NCI-H82 treated with DMSO at 0.1 percent for 48 hours (cell line): ENCODE data around the gene CTNND1.
"Not testable (repeated sequence)": the region's sequence is repeated elsewhere in the genome, so short reads cannot be mapped to it uniquely, and the experiment has no call there.

Experiments
- DNase-seq: peaks from one replicate; lab custom pipeline; 2025; ENCODE audit not compliant: unreplicated experiment; lab: John Stamatoyannopoulos, UW

The CTNND1 gene, protein sequence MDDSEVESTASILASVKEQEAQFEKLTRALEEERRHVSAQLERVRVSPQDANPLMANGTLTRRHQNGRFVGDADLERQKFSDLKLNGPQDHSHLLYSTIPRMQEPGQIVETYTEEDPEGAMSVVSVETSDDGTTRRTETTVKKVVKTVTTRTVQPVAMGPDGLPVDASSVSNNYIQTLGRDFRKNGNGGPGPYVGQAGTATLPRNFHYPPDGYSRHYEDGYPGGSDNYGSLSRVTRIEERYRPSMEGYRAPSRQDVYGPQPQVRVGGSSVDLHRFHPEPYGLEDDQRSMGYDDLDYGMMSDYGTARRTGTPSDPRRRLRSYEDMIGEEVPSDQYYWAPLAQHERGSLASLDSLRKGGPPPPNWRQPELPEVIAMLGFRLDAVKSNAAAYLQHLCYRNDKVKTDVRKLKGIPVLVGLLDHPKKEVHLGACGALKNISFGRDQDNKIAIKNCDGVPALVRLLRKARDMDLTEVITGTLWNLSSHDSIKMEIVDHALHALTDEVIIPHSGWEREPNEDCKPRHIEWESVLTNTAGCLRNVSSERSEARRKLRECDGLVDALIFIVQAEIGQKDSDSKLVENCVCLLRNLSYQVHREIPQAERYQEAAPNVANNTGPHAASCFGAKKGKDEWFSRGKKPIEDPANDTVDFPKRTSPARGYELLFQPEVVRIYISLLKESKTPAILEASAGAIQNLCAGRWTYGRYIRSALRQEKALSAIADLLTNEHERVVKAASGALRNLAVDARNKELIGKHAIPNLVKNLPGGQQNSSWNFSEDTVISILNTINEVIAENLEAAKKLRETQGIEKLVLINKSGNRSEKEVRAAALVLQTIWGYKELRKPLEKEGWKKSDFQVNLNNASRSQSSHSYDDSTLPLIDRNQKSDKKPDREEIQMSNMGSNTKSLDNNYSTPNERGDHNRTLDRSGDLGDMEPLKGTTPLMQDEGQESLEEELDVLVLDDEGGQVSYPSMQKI

DNA sequence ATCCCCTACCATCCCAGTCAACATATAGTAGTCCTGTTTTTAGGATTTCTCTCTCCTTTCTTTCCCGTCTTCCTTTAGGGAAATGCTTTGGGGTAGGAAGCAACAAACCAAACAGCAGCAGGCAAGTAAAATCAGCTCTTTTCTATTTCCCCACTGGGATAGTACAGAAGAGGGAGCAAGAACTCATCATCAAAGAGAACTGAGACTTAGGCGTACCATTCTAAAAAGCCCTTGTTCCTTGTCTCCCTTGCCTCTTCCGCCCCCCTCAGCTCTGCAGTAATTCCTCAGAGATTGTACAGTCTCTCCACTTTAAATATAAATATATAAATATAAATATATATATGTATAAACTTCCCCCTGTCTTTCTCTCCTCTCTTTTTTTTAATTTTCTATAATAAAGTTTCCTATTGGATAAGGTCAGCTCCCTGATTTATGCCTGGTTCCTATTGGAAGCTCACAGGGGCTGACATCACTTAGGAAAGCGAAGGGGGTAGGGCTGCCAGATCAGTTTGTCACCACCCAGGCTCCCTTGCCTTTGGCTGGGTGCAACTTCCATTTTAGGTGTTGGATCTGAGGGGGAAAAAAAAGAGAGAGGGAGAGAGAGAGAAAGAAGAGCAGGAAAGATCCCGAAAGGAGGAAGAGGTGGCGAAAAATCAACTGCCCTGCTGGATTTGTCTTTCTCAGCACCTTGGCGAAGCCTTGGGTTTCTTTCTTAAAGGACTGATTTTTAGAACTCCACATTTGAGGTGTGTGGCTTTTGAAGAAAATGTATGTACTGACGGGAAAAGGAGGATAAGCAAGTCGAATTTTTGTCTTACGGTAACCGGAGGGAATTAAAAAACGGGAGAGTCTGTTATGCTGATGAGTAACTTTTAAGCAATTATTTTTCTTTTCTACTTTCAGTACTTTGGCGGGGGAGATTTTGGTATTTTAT lies at the start of gene CTNND1:
Gene CTNND1, plus strand, starts transcription at position 502 of the 934 bp plus-strand sequence. CDS start 29,677 bp downstream, outside the sequence.
- peak; percentile 89 for DNase-seq

DNA sequence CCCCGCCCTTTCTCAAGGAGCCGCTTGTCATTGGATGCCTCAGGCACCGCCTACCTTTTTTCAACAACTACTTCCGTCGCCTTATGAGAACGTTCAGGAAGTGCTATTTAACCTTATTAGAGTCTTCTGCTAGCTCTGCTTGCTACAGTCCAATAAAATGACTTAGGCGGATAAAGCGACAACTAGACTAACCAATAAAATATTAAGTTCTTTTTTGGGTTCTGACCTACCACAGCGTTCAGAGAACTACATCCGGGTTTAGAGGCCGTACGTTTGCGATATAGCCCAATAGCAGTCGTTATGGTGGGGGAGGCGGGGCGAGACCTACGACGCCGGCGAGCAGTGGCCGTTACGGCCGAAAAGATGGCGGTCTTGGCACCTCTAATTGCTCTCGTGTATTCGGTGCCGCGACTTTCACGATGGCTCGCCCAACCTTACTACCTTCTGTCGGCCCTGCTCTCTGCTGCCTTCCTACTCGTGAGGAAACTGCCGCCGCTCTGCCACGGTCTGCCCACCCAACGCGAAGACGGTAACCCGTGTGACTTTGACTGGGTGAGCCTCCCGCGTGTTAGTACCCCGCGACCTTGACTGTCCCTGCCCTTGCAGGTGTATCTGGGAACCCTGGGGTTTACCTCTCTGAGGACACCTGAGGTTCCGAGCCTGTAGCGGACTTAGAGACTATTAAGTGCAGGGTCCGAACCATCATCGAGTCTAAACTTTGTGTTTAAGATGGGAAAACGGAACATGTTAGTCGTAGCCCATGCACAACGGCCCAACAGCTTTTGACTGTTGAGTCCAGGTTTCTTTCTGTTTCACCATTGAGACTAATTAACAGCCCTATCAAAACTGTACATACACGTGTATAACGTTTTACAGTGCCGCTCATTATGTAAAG lies 49.1 kb upstream of the CTNND1 start, which contains the start of gene TMX2:
Gene TMX2, plus strand, starts transcription at position 338 of the 895 bp plus-strand sequence. Its CDS starts 26 bp downstream, at position 364.
- peak; percentile 99 for DNase-seq

DNA sequence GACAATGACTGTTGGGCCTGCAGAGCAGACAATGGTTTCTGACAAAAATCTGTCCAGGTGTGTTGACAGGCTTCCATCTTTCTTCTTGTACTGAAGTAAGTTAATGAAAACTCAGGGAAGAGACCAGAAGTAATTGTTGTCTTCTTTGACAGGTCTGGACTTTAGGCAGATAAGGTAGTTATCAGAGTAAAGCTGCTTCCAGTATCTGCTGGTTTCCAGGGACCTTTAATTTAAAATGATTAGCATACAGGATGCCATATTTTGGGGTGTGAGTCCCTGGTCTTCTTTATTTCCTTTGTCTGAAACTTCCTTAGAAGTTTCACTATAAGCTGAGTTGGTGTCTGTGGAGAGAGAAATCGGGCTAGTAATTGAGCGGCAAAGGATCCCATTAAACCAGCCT lies 47.8 kb upstream of the CTNND1 start:
- DNase-seq = no peak

DNA sequence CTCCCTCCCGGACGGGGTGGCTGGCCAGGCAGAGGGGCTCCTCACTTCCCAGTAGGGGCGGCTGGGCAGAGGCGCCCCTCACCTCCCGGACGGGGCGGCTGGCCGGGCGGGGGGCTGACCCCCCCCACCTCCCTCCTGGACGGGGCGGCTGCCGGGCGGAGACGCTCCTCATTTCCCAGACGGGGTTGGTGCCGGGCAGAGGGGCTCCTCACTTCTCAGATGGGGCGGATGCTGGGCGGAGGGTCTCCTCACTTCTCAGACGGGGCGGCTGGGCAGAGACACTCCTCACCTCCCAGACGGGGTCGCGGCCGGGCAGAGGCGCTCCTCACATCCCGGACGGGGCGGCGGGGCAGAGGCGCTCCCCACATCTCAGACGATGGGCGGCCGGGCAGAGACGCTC lies 44.9 kb upstream of the CTNND1 start:
- DNase-seq = not testable (repeated sequence)

DNA sequence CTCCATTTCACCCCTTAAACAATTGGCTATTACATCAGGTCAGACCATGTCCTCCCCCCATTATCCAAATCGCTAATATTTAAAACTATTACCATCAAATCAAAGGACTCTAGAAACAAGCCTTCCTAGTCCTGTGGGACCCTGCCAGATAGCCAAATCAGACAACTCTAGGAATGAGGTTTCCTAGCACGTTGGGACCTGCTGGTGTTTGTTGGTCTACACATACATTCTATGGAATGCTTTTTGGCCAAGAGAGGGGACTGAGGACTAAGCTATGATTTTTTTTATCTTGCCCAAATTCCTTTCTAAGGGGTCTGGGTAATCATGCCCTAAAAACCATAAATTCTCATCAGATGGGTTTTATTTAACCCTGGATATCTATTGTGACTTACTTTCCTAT lies 34.4 kb upstream of the CTNND1 start:
- DNase-seq = no peak

DNA sequence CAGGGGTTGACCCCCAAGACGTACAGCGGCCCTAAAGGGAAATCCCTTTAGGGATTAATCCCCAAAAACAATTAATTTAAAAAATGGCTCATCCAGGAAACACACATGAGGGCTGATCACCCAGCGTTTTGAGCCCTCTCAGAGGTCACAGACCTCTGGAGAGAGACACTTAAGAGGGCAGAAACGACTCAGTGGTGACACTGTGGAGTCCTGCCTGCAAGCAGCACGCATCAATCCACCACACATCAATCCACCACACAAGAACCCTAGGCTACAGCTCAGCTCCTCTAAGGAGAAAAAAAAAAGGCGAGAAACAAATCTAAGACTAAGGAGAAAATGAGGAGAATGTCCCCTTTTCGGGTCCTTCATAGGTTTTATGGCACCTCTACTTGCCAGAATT lies 32.8 kb upstream of the CTNND1 start:
- no peak for DNase-seq

DNA sequence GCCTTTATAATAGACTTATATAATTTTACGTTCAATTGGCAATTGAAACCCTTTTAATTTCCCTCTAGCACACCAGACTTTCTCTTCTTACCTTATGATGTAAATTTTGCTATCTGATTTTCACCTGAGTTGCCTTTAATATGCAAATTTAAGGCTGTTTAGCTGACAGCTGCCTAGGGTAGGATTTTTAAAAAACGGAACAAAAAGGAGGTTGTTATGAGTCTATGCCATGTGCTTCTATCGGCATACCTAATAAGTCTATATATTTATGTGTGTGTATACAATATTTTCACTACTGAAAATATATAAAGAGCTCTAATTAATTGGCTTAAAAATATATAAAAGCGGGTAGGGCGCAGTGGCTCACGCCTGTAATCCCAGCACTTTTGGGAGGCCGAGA lies 32.1 kb upstream of the CTNND1 start:
- no peak for DNase-seq

DNA sequence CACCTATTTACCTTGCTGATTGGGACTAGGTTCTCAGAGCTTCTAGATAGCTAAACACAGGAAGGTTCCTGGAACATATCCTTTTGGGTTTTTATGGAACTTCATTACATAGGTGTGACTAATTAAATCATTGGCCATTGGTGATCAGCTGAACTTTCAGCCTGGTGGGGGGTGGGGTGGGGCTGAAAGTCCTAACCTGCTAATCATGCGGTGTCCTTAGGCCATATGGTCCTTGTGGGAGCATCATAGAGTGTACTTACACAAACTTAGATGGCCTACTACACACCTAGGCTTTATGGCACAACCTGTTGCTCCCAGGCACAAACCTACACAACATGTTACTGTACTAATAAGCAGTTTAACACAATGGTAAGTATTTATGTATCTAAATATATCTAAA lies 28.9 kb upstream of the CTNND1 start:
- DNase-seq = no peak

DNA sequence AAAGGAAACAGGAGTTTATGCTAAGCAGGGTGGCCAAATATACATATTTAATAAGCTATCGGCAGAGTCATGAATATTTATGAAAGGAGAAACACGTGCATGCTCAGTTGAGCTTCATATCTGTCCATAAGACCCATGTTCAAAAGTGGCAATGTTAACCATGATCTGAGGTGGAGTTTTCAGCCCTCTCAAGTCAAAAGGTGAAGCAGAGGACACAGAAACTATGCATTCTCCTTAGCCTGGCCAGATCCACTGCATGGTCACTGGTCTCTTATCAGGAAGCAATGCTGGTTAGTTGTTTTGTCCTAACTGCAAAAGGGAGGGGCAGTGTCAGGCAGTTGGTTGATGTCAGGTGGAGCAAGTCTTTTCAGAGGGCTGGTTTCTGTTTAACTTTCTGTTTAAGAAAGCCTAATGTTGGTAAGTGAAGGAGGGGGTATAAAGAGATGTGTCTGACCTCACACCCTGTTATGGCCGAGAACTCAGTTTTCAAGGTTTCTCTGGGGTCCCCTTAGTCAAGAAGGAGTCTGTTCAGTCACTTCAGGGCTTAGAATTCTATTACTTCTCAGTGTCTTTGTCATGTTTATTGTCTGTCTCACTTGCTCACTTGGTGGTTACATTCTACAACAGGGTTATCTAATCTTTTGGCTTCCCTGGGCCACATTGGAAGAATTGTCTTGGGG lies 25.8 kb upstream of the CTNND1 start:
- DNase-seq = no peak

DNA sequence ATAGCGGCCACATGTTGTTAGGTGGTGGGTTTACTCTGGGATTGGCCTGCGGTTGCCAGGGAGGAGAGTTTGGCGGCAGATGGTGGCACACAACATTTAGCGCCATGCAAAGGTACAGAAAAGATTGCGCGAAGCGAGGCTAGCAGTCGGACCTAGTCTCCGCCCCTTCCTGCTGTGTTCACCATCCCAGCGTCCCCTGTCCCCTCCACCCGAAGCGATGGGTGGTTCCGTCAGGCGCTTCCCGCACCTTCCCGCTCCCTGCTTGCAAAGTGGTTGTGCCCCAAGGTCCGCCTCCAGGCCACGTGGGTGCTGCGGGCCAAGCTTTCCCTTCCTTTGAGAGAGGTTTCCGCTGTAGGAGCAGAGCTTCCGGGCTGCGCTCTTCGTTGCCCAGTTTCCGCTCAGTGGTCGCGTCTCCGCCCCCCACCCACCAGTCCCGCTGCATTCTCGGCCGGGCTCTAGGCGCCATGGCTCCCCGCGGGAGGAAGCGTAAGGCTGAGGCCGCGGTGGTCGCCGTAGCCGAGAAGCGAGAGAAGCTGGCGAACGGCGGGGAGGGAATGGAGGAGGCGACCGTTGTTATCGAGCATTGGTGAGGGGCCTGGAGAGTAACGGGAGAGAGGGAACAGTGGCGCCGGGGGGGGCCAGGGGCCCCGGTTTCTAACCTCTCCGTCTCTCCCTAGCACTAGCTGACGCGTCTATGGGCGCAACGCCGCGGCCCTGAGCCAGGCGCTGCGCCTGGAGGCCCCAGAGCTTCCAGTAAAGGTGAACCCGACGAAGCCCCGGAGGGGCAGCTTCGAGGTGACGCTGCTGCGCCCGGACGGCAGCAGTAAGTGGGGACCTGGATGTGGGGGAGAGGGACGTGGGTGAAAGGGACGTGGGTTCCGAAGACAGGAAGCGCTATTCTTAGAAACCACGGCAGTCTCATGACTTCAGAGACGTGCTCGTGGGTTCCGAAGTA lies 20.2 kb upstream of the CTNND1 start, which contains the start of gene SELENOH:
Gene SELENOH, plus strand, starts transcription at position 360 of the 955 bp plus-strand sequence. Its CDS starts 105 bp downstream, at position 465.
- peak; percentile 89 for DNase-seq

DNA sequence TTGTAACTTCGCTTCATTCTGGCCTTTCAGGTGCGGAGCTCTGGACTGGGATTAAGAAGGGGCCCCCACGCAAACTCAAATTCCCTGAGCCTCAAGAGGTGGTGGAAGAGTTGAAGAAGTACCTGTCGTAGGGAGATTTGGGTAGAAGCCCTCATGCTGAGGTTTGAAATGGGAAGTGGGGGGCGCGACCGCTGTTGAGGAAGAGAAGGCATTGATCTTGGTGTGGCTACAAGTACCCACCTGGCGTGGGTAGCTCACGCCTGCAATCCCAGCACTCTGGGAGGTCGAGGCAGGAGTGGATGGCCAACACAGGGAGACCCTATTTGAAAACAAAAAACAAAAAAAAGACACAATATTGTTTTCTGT lies 19.5 kb upstream of the CTNND1 start:
- DNase-seq = no peak

DNA sequence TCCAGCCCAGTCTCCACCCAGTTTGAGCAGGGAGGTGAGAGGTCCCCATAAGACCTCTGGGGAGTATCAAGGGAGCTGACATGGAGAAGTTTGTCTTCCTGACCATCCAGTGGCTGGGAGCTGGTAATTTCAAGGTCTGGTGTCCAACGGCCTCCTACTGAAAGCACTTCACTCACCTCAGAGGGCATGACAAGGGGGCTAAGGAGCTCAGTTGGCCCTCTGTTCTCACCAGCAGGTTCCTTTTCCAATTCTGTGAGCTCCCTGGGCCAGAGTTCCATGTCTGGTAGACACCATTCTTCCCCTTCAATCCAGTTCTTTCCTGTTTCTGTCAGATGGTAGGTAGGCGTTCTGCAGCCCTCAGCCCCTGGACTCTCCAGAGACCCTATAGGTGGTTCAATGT lies 17.2 kb upstream of the CTNND1 start:
- no peak for DNase-seq

DNA sequence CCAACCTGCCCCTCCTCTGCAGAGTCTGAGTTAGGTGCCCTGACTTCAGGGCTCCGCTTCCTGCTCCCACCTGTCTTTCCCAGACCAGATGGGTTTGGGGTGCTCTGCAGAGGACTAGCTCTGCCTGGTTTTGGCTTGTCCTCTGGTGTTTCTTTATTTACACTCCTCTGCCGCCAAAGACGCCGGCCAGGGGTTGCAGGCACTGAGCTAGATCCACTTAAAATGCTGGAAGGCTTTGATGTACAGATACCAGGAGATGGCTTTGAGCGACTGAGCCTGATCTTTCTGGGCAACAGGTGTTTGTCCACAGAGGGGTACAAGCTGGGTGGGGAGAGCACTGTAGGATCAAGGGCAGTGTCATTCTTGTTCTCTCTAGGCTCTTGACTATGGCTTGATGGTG lies 16.4 kb upstream of the CTNND1 start:
- no peak for DNase-seq

DNA sequence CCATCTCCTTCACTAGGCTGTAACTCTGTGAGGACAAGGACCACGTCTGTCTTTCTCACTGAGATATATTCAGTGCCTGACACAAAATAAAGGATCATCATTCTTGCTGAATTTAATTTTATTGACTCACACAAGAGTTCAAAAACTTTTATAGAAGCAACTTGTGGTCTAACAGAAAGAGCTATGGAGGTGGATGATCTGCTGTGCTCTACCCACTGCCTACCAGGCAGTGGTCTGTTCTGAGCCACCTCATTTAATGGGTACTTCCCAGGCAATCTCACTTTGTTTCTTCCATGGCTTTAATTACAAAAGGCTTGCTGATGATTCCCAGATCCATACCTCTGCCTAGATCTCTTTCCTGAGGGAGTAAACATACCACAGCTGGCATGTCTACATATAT lies 14.7 kb upstream of the CTNND1 start:
- DNase-seq = no peak

DNA sequence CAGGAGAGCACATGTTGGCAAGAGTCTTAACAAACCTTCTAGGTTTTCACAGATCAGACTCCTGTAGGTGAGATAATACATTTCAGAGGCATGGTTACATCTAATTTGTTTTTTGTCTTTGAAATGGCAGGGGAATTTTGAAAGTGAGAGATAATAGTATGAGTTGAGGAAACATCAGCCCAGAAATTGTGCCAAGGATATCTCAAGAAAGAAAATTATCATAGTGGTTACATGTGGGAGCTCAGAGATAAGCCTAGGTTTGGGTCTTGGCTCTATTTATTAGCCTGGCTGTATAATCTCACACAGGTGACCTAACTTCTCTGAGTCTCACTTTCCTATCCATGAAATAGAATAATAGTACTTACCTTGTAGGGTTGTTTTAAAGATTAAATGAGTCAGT lies 10.4 kb upstream of the CTNND1 start:
- no peak for DNase-seq

DNA sequence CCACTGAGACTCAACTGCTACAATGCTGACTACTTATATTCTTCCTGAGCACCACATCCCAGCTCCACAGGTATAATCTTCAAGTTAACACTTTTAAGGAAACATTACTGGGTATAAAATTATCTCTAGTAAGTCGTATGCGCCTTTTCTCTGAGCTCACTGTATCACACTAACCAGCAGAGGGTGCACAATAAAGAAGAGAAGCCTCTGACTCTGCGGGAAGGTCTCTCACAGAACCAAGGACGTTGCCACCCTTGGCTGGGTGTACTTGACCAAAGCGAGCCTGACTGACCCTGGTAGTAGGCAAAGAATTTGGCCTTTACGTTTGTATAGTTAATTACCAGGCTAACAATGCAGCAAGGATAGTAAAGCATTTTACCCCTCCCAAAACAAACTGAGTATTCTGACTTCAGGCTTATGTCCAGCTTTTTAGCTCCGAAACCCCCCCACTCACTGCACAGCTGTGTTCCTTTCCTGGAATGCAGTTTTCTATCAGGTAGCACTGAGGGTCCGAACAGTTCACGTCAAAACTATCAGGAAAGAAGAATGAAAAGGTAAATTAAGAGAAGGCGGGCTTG lies 9.8 kb upstream of the CTNND1 start, which contains the start of gene BTBD18:
Gene BTBD18, minus strand, starts transcription at position 144 of the 578 bp plus-strand sequence. CDS start 631 bp downstream, outside the sequence.
- no peak for DNase-seq

DNA sequence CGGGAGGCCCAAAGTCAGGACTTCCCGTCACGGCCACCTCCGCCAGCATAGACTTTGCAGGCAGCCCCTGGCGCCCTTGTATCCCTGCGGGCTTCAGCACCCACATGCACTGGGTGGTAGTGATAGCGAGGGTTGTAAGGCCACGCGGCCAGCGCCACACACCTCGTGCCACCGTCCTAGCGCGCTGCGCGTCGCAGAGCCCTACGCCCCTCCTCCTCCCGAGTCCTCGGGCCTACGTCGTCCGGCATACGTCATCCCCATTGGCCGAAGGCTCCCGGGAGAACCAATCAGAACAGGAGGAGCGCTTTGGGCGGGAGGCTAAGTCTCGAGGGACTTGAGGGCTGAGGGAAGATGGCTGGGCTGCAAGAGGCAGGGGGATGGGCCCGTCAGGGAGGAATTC lies 8.6 kb upstream of the CTNND1 start:
- no peak for DNase-seq
